ENCODE data around the gene TFAP2E. TPM values are rescaled to one million over a fixed set of nuclear protein-coding genes. Genes with fewer than 3 reads are reported as not detected.

Gene TFAP2E
- polyA plus RNA-seq, 1 donor from 2014 or later = 7.0 TPM

GRCh38 chr1:35555601-35556477 is 17.3 kb upstream of the TFAP2E start:
- no peaks in the 10 kb centered on the region for H3K27me3 ChIP-seq (ENCODE audit: insufficient read depth, low read depth, low read length)
- peaks cover 4% of the 10 kb centered on the region for H3K36me3 ChIP-seq (ENCODE audit: insufficient read depth, low read length)
- H3F3A ChIP-seq (ENCODE audit: insufficient read depth, low read length, poor library complexity, severe bottlenecking) = peaks cover 5% of the 10 kb centered on the region
- H3K79me2 ChIP-seq (replicated peaks; ENCODE audit: insufficient read depth, low read length) = peaks cover 18% of the 10 kb centered on the region
- H3K9me2 ChIP-seq (ENCODE audit: insufficient read depth, low read length) = no peaks in the 10 kb centered on the region
- peak overlapping the region; percentile 87 for H3K9ac ChIP-seq (ENCODE audit: low read length)
- H3K9me3 ChIP-seq (ENCODE audit: low read length) = no peaks in the 10 kb centered on the region
- no peaks in the 10 kb centered on the region for H4K20me1 ChIP-seq (ENCODE audit: insufficient read depth)
- peak overlapping the region; percentile 93 for H3K4me3 ChIP-seq (ENCODE audit: low read length)
- H3K4me2 ChIP-seq (ENCODE audit: low read length) = peak overlapping the region; percentile 90
- H2AFZ ChIP-seq (ENCODE audit: low read depth, low read length) = no peak overlapping the region
- H3K27ac ChIP-seq (ENCODE audit: low read length) = no peak overlapping the region
- TF ChIP-seq SMC3 (conservative IDR thresholded peaks at IDR 0.05; ENCODE audit: poor library complexity) (no peak), REST (IDR thresholded peaks at IDR 0.05; ENCODE audit: borderline replicate concordance) (no peak), MXI1 (conservative IDR thresholded peaks at IDR 0.05; ENCODE audit: poor library complexity, severe bottlenecking) (no peak), POLR2AphosphoS5 (IDR thresholded peaks at IDR 0.05) (no peak), EZH2 (IDR thresholded peaks at IDR 0.05; ENCODE audit: borderline replicate concordance, insufficient read depth, low read length, poor library complexity, severe bottlenecking) (no peak), EP300 (conservative IDR thresholded peaks at IDR 0.05; ENCODE audit: poor library complexity, severe bottlenecking) (no peak), TAF1 (IDR thresholded peaks at IDR 0.05; ENCODE audit: low read depth) (no peak), RAD21 (conservative IDR thresholded peaks at IDR 0.05) (no peak)

- Histone ChIP-seq H3K9me3 (ENCODE audit: low read length) (no peaks in the 10 kb centered on the region), H3K4me3 (ENCODE audit: low read length) (peak overlapping the region; percentile 93), H3K79me2 (replicated peaks; ENCODE audit: insufficient read depth, low read length) (peaks cover 18% of the 10 kb centered on the region), H3K36me3 (ENCODE audit: insufficient read depth, low read length) (peaks cover 4% of the 10 kb centered on the region), H2AFZ (ENCODE audit: low read depth, low read length) (peak overlapping the region; percentile 66), H3K4me2 (ENCODE audit: low read length) (peak overlapping the region; percentile 90), H3F3A (ENCODE audit: insufficient read depth, low read length, poor library complexity, severe bottlenecking) (peaks cover 5% of the 10 kb centered on the region), H3K9ac (ENCODE audit: low read length) (peak overlapping the region; percentile 87), H3K9me2 (ENCODE audit: insufficient read depth, low read length) (no peaks in the 10 kb centered on the region), H3K27me3 (ENCODE audit: insufficient read depth, low read depth, low read length) (no peaks in the 10 kb centered on the region), H3K27ac (ENCODE audit: low read length) (peak overlapping the region; percentile 91), H4K20me1 (ENCODE audit: insufficient read depth) (no peaks in the 10 kb centered on the region)
- TF ChIP-seq REST (IDR thresholded peaks at IDR 0.05; ENCODE audit: borderline replicate concordance) = no peak
- no peak for TF ChIP-seq SMC3 (conservative IDR thresholded peaks at IDR 0.05; ENCODE audit: poor library complexity)
- TF ChIP-seq MXI1 (conservative IDR thresholded peaks at IDR 0.05; ENCODE audit: poor library complexity, severe bottlenecking) = no peak
- TF ChIP-seq TAF1 (IDR thresholded peaks at IDR 0.05; ENCODE audit: low read depth) = peak; percentile 34
- TF ChIP-seq EZH2 (IDR thresholded peaks at IDR 0.05; ENCODE audit: borderline replicate concordance, insufficient read depth, low read length, poor library complexity, severe bottlenecking) = no peak
- TF ChIP-seq, protein P1, sequence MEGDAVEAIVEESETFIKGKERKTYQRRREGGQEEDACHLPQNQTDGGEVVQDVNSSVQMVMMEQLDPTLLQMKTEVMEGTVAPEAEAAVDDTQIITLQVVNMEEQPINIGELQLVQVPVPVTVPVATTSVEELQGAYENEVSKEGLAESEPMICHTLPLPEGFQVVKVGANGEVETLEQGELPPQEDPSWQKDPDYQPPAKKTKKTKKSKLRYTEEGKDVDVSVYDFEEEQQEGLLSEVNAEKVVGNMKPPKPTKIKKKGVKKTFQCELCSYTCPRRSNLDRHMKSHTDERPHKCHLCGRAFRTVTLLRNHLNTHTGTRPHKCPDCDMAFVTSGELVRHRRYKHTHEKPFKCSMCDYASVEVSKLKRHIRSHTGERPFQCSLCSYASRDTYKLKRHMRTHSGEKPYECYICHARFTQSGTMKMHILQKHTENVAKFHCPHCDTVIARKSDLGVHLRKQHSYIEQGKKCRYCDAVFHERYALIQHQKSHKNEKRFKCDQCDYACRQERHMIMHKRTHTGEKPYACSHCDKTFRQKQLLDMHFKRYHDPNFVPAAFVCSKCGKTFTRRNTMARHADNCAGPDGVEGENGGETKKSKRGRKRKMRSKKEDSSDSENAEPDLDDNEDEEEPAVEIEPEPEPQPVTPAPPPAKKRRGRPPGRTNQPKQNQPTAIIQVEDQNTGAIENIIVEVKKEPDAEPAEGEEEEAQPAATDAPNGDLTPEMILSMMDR (IDR thresholded peaks at IDR 0.05; ENCODE audit: poor library complexity, severe bottlenecking) = no peak
- no peak for TF ChIP-seq RAD21 (conservative IDR thresholded peaks at IDR 0.05)
Measured at GRCh38 chr1:35556484-35557117, 16.5 kb upstream of the TFAP2E start.
